ENCODE data around the gene HSPA12A.
A peak's percentile ranks its signal among the peaks of the same experiment; 100 is the strongest.

Gene HSPA12A

GRCh38 chr10:116708391-116708821, 34.0 kb downstream of the HSPA12A start:
- H3K9me3 ChIP-seq (ENCODE audit: severe bottlenecking), result no peaks in the 10 kb centered on the region
- peak; percentile 73 for DNase-seq
- no peak for TF ChIP-seq CTCF (IDR thresholded peaks at IDR 0.05; ENCODE audit: low read depth, low read length)
- no peak overlapping the region for H3K4me3 ChIP-seq (ENCODE audit: low read depth, low read length)
- peaks cover 6% of the 10 kb centered on the region; the same call in 1 of the 2 replicates for H3K36me3 ChIP-seq
- peak overlapping the region; percentile 71 for H3K27ac ChIP-seq
- H3K27me3 ChIP-seq (ENCODE audit: insufficient read depth, low read depth, severe bottlenecking), result no peaks in the 10 kb centered on the region

GRCh38 chr10:116707981-116708380, 34.4 kb downstream of the HSPA12A start:
- peaks cover 6% of the 10 kb centered on the region; the same call in 1 of the 2 replicates for H3K36me3 ChIP-seq
- no peaks in the 10 kb centered on the region for H3K27me3 ChIP-seq (ENCODE audit: insufficient read depth, low read depth, severe bottlenecking)
- no peak for TF ChIP-seq CTCF (IDR thresholded peaks at IDR 0.05; ENCODE audit: low read depth, low read length)
- H3K4me3 ChIP-seq (ENCODE audit: low read depth, low read length), result no peak overlapping the region
- peak; percentile 27 for DNase-seq
- no peaks in the 10 kb centered on the region for H3K9me3 ChIP-seq (ENCODE audit: severe bottlenecking)
- H3K27ac ChIP-seq, result peak overlapping the region; percentile 71

- H3K27ac ChIP-seq, result no peak overlapping the region
These were observed 36.1 kb downstream of the HSPA12A start for GRCh38 chr10:116706281-116706680.

GRCh38 chr10:116705498-116705897, 36.9 kb downstream of the HSPA12A start:
- Histone ChIP-seq H3K4me3 (ENCODE audit: low read depth, low read length) (no peak overlapping the region), H3K27me3 (ENCODE audit: insufficient read depth, low read depth, severe bottlenecking) (no peaks in the 10 kb centered on the region), H3K36me3 (peaks cover 6% of the 10 kb centered on the region; the same call in 1 of the 2 replicates), H3K9me3 (ENCODE audit: severe bottlenecking) (no peaks in the 10 kb centered on the region), H3K27ac (no peak overlapping the region)
- TF ChIP-seq CTCF (IDR thresholded peaks at IDR 0.05; ENCODE audit: low read depth, low read length), result no peak
- DNase-seq, result no peak

More at GRCh38 chr10:116706281-116706680, 36.1 kb downstream of the HSPA12A start:
- Histone ChIP-seq H3K27me3 (ENCODE audit: insufficient read depth, low read depth, severe bottlenecking) (no peaks in the 10 kb centered on the region), H3K9me3 (ENCODE audit: severe bottlenecking) (no peaks in the 10 kb centered on the region), H3K4me3 (ENCODE audit: low read depth, low read length) (no peak overlapping the region), H3K36me3 (peaks cover 6% of the 10 kb centered on the region; the same call in 1 of the 2 replicates)
- no peak for DNase-seq
- TF ChIP-seq CTCF (IDR thresholded peaks at IDR 0.05; ENCODE audit: low read depth, low read length), result no peak

- H3K27me3 ChIP-seq (ENCODE audit: insufficient read depth, low read depth, severe bottlenecking), result no peaks in the 10 kb centered on the region
- no peak overlapping the region for H3K27ac ChIP-seq
- peaks cover 6% of the 10 kb centered on the region; the same call in 1 of the 2 replicates for H3K36me3 ChIP-seq
- no peak for DNase-seq
- H3K4me3 ChIP-seq (ENCODE audit: low read depth, low read length), result no peak overlapping the region
- no peaks in the 10 kb centered on the region for H3K9me3 ChIP-seq (ENCODE audit: severe bottlenecking)
- no peak for TF ChIP-seq CTCF (IDR thresholded peaks at IDR 0.05; ENCODE audit: low read depth, low read length)
These were observed 37.4 kb downstream of the HSPA12A start for GRCh38 chr10:116704926-116705325.

GRCh38 chr10:116702165-116702564, 40.2 kb downstream of the HSPA12A start:
- no peak for DNase-seq
- Histone ChIP-seq H3K27ac (no peak overlapping the region), H3K9me3 (ENCODE audit: severe bottlenecking) (no peaks in the 10 kb centered on the region), H3K36me3 (peaks cover 13% of the 10 kb centered on the region; the same call in 1 of the 2 replicates), H3K27me3 (ENCODE audit: insufficient read depth, low read depth, severe bottlenecking) (no peaks in the 10 kb centered on the region), H3K4me3 (ENCODE audit: low read depth, low read length) (no peak overlapping the region)
- no peak for TF ChIP-seq CTCF (IDR thresholded peaks at IDR 0.05; ENCODE audit: low read depth, low read length)
